CD14-positive monocyte (primary cell): Measurements from ENCODE around the gene TRA2A. TPM values are rescaled to one million over a fixed set of nuclear protein-coding genes. Genes with fewer than 3 reads are reported as not detected.

Experiments used
- DNase-seq, 3 donors: peaks; one replicate each; pipeline ENCODE4 v3.0.0-alpha.2; 2011 to 2022
- H2AFZ ChIP-seq: 2 replicates; pipeline ENCODE4 v1.6.0; 2012; ENCODE audit warnings: mild to moderate bottlenecking, low read depth, low read length, inconsistent platforms; ENCODE audit not compliant: insufficient read depth, poor library complexity, severe bottlenecking
- H3K27ac ChIP-seq, 2 donors: 1 replicate in 1 of 2; 2 replicates in 1 of 2; pipeline ENCODE4 v1.5.1; 2012 to 2013; ENCODE audit warnings: low read length in 2 of 2, control low read depth in 1 of 2, inconsistent platforms in 1 of 2, low read depth in 1 of 2, mild to moderate bottlenecking in 1 of 2
- H3K27me3 ChIP-seq, 2 donors: one replicate each; pipeline versions ENCODE4 v1.6.0 to v1.6.1; 2011 to 2013; ENCODE audit warnings: low read length in 2 of 2; ENCODE audit not compliant: control insufficient read depth in 2 of 2, insufficient read depth in 2 of 2
- H3K36me3 ChIP-seq, 2 donors: replicated peaks in 1 of 2; 1 replicate in 1 of 2; 2 replicates in 1 of 2; pipeline versions ENCODE4 v1.5.1 to v1.6.1; 2012 to 2013; ENCODE audit warnings: low read length in 2 of 2, control low read depth in 1 of 2, inconsistent platforms in 1 of 2, mild to moderate bottlenecking in 1 of 2; ENCODE audit not compliant: insufficient read depth in 2 of 2, control insufficient read depth in 1 of 2
- H3K4me1 ChIP-seq, 2 donors: 1 replicate in 1 of 2; 2 replicates in 1 of 2; pipeline versions ENCODE4 v1.5.1 to v1.6.1; 2012 to 2013; ENCODE audit warnings: low read length in 2 of 2, control low read depth in 1 of 2, inconsistent platforms in 1 of 2, mild to moderate bottlenecking in 1 of 2, moderate library complexity in 1 of 2; ENCODE audit not compliant: insufficient read depth in 2 of 2, control insufficient read depth in 1 of 2
- H3K4me2 ChIP-seq: replicated peaks from 2 replicates; pipeline ENCODE3; 2012; ENCODE audit warnings: low read length, moderate library complexity, mild to moderate bottlenecking; ENCODE audit not compliant: poor library complexity, severe bottlenecking; ENCODE audit errors: extremely low read depth
- H3K4me3 ChIP-seq, 3 experiments: fragments of 200-600 bp in 1 of 3; sonication (generic) in 1 of 3; replicated peaks in 1 of 3; 1 replicate in 2 of 3; 2 replicates in 1 of 3; pipeline ENCODE4 v1.5.1; 2011 to 2013; ENCODE audit warnings: low read length in 3 of 3, mild to moderate bottlenecking in 3 of 3, control low read depth in 2 of 3, low read depth in 2 of 3, inconsistent platforms in 1 of 3, moderate library complexity in 1 of 3
- H3K79me2 ChIP-seq: 2 replicates; pipeline ENCODE4 v1.6.0; 2012; ENCODE audit warnings: mild to moderate bottlenecking, control low read depth, inconsistent platforms, low read length, moderate library complexity; ENCODE audit not compliant: insufficient read depth
- H3K9ac ChIP-seq: 2 replicates; pipeline ENCODE4 v1.6.0; 2017; ENCODE audit warnings: low read length, mild to moderate bottlenecking; ENCODE audit not compliant: insufficient read depth, poor library complexity, severe bottlenecking
- H3K9me3 ChIP-seq, 2 donors: replicated peaks in 1 of 2; 1 replicate in 1 of 2; 2 replicates in 1 of 2; pipeline versions ENCODE4 v1.5.1 to v1.6.1; 2012 to 2013; ENCODE audit warnings: low read length in 2 of 2, control low read depth in 1 of 2; ENCODE audit not compliant: control insufficient read depth in 1 of 2, insufficient read depth in 1 of 2
- H4K20me1 ChIP-seq: 2 replicates; pipeline ENCODE4 v1.6.0; 2012; ENCODE audit warnings: mild to moderate bottlenecking, low read length, control low read depth, moderate library complexity; ENCODE audit not compliant: insufficient read depth
- H3K27ac Mint-ChIP-seq, 7 donors: one replicate each; pipeline ENCODE4 v1.8.0; 2020; ENCODE audit warnings: mild to moderate bottlenecking in 7 of 7, mixed read lengths in 7 of 7, moderate library complexity in 6 of 7, inconsistent platforms in 2 of 7
- H3K27me3 Mint-ChIP-seq, 3 donors: one replicate each; pipeline ENCODE4 v1.8.0; 2021 to 2022; ENCODE audit warnings: low read depth in 3 of 3, mild to moderate bottlenecking in 3 of 3, mixed read lengths in 3 of 3, moderate library complexity in 3 of 3, inconsistent platforms in 1 of 3
- H3K36me3 Mint-ChIP-seq, 2 donors: one replicate each; pipeline ENCODE4 v1.8.0; 2020; ENCODE audit warnings: mixed read lengths in 2 of 2, inconsistent platforms in 1 of 2, mild to moderate bottlenecking in 1 of 2
- H3K4me1 Mint-ChIP-seq: one replicate; pipeline ENCODE4 v1.8.0; 2020; ENCODE audit warnings: mild to moderate bottlenecking, mixed read lengths
- H3K4me3 Mint-ChIP-seq, 2 donors: one replicate each; pipeline ENCODE4 v1.8.0; 2020; ENCODE audit warnings: mild to moderate bottlenecking in 2 of 2, mixed read lengths in 2 of 2, moderate library complexity in 1 of 2
- H3K9me3 Mint-ChIP-seq, 7 donors: one replicate each; pipeline ENCODE4 v1.8.0; 2020 to 2022; ENCODE audit warnings: mixed read lengths in 7 of 7, mild to moderate bottlenecking in 6 of 7, moderate library complexity in 6 of 7, inconsistent platforms in 2 of 7
- CTCF ChIP-seq: fragments of 200-600 bp; IDR thresholded peaks from one replicate; pipeline ENCODE4 v1.8.0; 2022; ENCODE audit warnings: antibody characterized with exemption, mild to moderate bottlenecking
- whole genome bisulfite sequencing: methylation state at CpG from one replicate; pipeline ENCODE4 v1.1.5; 2013; ENCODE audit warnings: missing lambda C conversion rate; ENCODE audit not compliant: insufficient coverage; 5-methylcytosine and 5-hydroxymethylcytosine counted together
- intact Hi-C, 2 donors: fragments of 100-400 bp; cut with micrococcal nuclease; formaldehyde crosslinking; loops; one replicate each; pipeline versions ENCODE4 v1.15.0 to v1.15.1; 2023
- polyA minus RNA-seq: library from RNA; depleted of rRNA, polyadenylated mRNA; stranded (reverse); fragments of >200 nt; gene quantifications from 2 replicates; pipeline ENCODE4 v1.2.3, GENCODE V29; 2012
- polyA plus RNA-seq, 3 donors: library from polyadenylated mRNA; depleted of rRNA in 1 of 3; unstranded in 2 of 3; stranded (reverse) in 1 of 3; fragments of 300-500 nt in 2 of 3; fragments of >200 nt in 1 of 3; fragmentation: Illumina TruSeq in 2 of 3; gene quantifications; 1 replicate in 2 of 3; 2 replicates in 1 of 3; pipeline ENCODE4 v1.2.3, GENCODE V29; 2012 to 2021
- total RNA-seq, 12 experiments: library from RNA in 1 of 12; stranded (reverse) in 1 of 12; fragments of 120-200 nt in 1 of 12; gene quantifications; one replicate each; pipeline ENCODE4 v1.2.4 and lab custom pipeline; 2013 to 2026; ENCODE audit warnings: mixed read lengths in 6 of 12, inconsistent platforms in 1 of 12

TRA2A gene
- 35.7 TPM for total RNA-seq (2013)
- 10 to 100 TPM; 31.2 to 92.8 (median 46.6) TPM for polyA plus RNA-seq
- polyA minus RNA-seq: 16.1 and 16.8 TPM in 2 replicates
- 62.6 to 153 (median 108) reads per million in 11 experiments for total RNA-seq (lab: John Stamatoyannopoulos, UW)

- DNase-seq: peak; percentile 93 to 95 (median 94)
- Histone ChIP-seq H2AFZ (peak within 1 kb of the TSS; percentile 91), H3K4me2 (peak within 1 kb of the TSS; percentile 85), H4K20me1 (peaks cover 36% of the 10 kb centered on the region), H3K27me3 (no peaks in the 10 kb centered on the region), H3K79me2 (peaks cover 55% of the 10 kb centered on the region), H3K9ac (peak within 1 kb of the TSS; percentile 99), H3K9me3 (no peaks in the 10 kb centered on the region), H3K36me3 (no peaks in the 10 kb centered on the region), H3K4me1 (peaks cover 11 to 34% of the 10 kb centered on the region in 2 donors), H3K4me3 (peak within 1 kb of the TSS; percentile 77 to 97 (median 84)), H3K27ac (peak within 1 kb of the TSS; percentile 96 to 99)
- intact Hi-C loops: loop anchor here (5.0 to 10.0 kb wide), 5 partner anchors 57 to 710 kb away; partner anchors contain the start of genes CCDC126 (in 2 of the 2), IGF2BP3 (in 1 of the 2), NUP42 (in 1 of the 2) and TOMM7 (in 1 of the 2)
- 12% methylated on average over 34 of the region's 50 CpGs for WGBS
- peaks cover 0 to 2% (median 2%) of the 10 kb centered on the region in 3 donors for H3K27me3 Mint-ChIP-seq
- H3K27ac Mint-ChIP-seq: peak within 1 kb of the TSS; percentile 100
- H3K4me3 Mint-ChIP-seq: peak within 1 kb of the TSS; percentile 98 to 99
- TF ChIP-seq CTCF: no peak
- peaks cover 39% of the 10 kb centered on the region for H3K4me1 Mint-ChIP-seq
- peaks cover 0 to 3% (median 0%) of the 10 kb centered on the region in 7 donors for H3K9me3 Mint-ChIP-seq
- peaks cover 4 to 9% of the 10 kb centered on the region in 2 donors for H3K36me3 Mint-ChIP-seq
Observed at GRCh38 chr7:23531794-23532489, at the start of gene TRA2A. Gene TRA2A (minus strand): TSS chr7:23531981. CDS start chr7:23531824, 157 bp downstream.

- H3K4me1 ChIP-seq: no peaks in the 10 kb centered on the region
- 49% methylated on average over 3 of the region's 5 CpGs for WGBS
- no peaks in the 10 kb centered on the region for H3K36me3 ChIP-seq
- intact Hi-C loops: loop anchor here (2.0 to 5.0 kb wide), 4 partner anchors 142 to 1097 kb away; partner anchors contain the start of gene STK31 (in 1 of the 2)
- H3K4me1 Mint-ChIP-seq: no peaks in the 10 kb centered on the region
- no peak overlapping the region for H3K9ac ChIP-seq
- H2AFZ ChIP-seq: no peak overlapping the region
- DNase-seq: peak; percentile 35 to 68 (median 56)
- no peaks in the 10 kb centered on the region for H3K9me3 Mint-ChIP-seq
- H3K27ac Mint-ChIP-seq: no peak overlapping the region
- H3K4me2 ChIP-seq: no peak overlapping the region
- no peaks in the 10 kb centered on the region for H3K36me3 Mint-ChIP-seq
- H3K27ac ChIP-seq: no peak overlapping the region
- no peaks in the 10 kb centered on the region for H4K20me1 ChIP-seq
- no peak overlapping the region for H3K4me3 ChIP-seq
- no peaks in the 10 kb centered on the region for H3K79me2 ChIP-seq
- H3K9me3 ChIP-seq: no peaks in the 10 kb centered on the region
- H3K27me3 ChIP-seq: no peaks in the 10 kb centered on the region
- H3K4me3 Mint-ChIP-seq: no peak overlapping the region
- H3K27me3 Mint-ChIP-seq: peaks cover 0 to 13% (median 2%) of the 10 kb centered on the region in 3 donors
- TF ChIP-seq CTCF: peak; percentile 82
Observed at GRCh38 chr7:23570592-23571200, 38.9 kb upstream of the TRA2A start.
